Neural progenitor cell (in vitro differentiated cells): ENCODE results near the gene PRKAG2. TPM values are rescaled to one million over a fixed set of nuclear protein-coding genes. Genes with fewer than 3 reads are reported as not detected.

ENCODE experiments used
- DNase-seq: peaks from one replicate; pipeline ENCODE4 v3.0.0-alpha.2; 2016; ENCODE audit warnings: low spot score
- H2AFZ ChIP-seq: fragments of 200-600 bp; sonication (generic); replicated peaks from 2 replicates; pipeline ENCODE4 v1.6.1; 2016; ENCODE audit warnings: antibody characterized with exemption
- H3F3A ChIP-seq: fragments of 200-600 bp; sonication (generic); 2 replicates; pipeline ENCODE4 v1.6.1; 2016; ENCODE audit warnings: antibody characterized with exemption, low read depth
- H3K27ac ChIP-seq: fragments of 200-600 bp; sonication (generic); 2 replicates; pipeline ENCODE4 v1.5.1; 2016; ENCODE audit warnings: mild to moderate bottlenecking
- H3K27me3 ChIP-seq: fragments of 200-600 bp; sonication (generic); 2 replicates; pipeline ENCODE4 v1.6.1; 2016; ENCODE audit warnings: mild to moderate bottlenecking, moderate library complexity
- H3K36me3 ChIP-seq: fragments of 200-600 bp; sonication (generic); 2 replicates; pipeline ENCODE4 v1.5.1; 2016
- H3K4me1 ChIP-seq: fragments of 200-600 bp; sonication (generic); 2 replicates; pipeline ENCODE4 v1.6.1; 2016; ENCODE audit warnings: mixed run types
- H3K4me2 ChIP-seq: fragments of 200-600 bp; sonication (generic); 2 replicates; pipeline ENCODE4 v1.6.1; 2016
- H3K4me3 ChIP-seq: fragments of 200-600 bp; sonication (generic); 2 replicates; pipeline ENCODE4 v1.5.1; 2016
- H3K79me2 ChIP-seq: fragments of 200-600 bp; sonication (generic); 2 replicates; pipeline ENCODE4 v1.6.1; 2016; ENCODE audit warnings: low read depth
- H3K9ac ChIP-seq: fragments of 200-600 bp; sonication (generic); 2 replicates; pipeline ENCODE4 v1.6.1; 2016
- H3K9me3 ChIP-seq: fragments of 200-600 bp; sonication (generic); 2 replicates; pipeline ENCODE4 v1.5.1; 2016; ENCODE audit warnings: low read depth
- H4K20me1 ChIP-seq: fragments of 200-600 bp; sonication (generic); 2 replicates; pipeline ENCODE4 v1.6.1; 2016; ENCODE audit warnings: low read depth
- H3K27ac Mint-ChIP-seq: 3 replicates; pipeline ENCODE4 v1.8.0; 2021; ENCODE audit warnings: mixed read lengths
- H3K27me3 Mint-ChIP-seq: 2 replicates; pipeline ENCODE4 v1.8.0; 2022; ENCODE audit warnings: low read depth, mild to moderate bottlenecking, inconsistent platforms, moderate library complexity, mixed read lengths; ENCODE audit not compliant: insufficient read depth
- H3K36me3 Mint-ChIP-seq: 3 replicates; pipeline ENCODE4 v1.8.0; 2021; ENCODE audit warnings: mixed read lengths
- H3K4me1 Mint-ChIP-seq: 3 replicates; pipeline ENCODE4 v1.8.0; 2021; ENCODE audit warnings: mixed read lengths
- H3K4me3 Mint-ChIP-seq: 3 replicates; pipeline ENCODE4 v1.8.0; 2021; ENCODE audit warnings: mild to moderate bottlenecking, moderate library complexity, mixed read lengths
- H3K9me3 Mint-ChIP-seq: 3 replicates; pipeline ENCODE4 v1.8.0; 2020; ENCODE audit warnings: mixed read lengths
- CTCF ChIP-seq: fragments of 200-600 bp; sonication (generic); IDR thresholded peaks from 2 replicates; pipeline ENCODE4 v1.5.1; 2017; ENCODE audit warnings: antibody characterized with exemption, mild to moderate bottlenecking
- EZH2 ChIP-seq: fragments of 200-600 bp; sonication (generic); IDR thresholded peaks from 2 replicates; pipeline ENCODE4 v1.6.1; 2017; ENCODE audit warnings: antibody characterized with exemption, mild to moderate bottlenecking, moderate library complexity
- EZH2phosphoT487 ChIP-seq: fragments of 200-600 bp; sonication (generic); IDR thresholded peaks from 2 replicates; pipeline ENCODE4 v1.6.1; 2017; ENCODE audit warnings: antibody characterized with exemption
- total RNA-seq: library from RNA; depleted of rRNA; stranded (reverse); fragments of >200 nt; gene quantifications from 2 replicates; pipeline ENCODE4 v1.2.3, GENCODE V29; 2015; ENCODE audit warnings: low replicate concordance

PRKAG2 gene
- total RNA-seq, 1 donor from 2014 or later = 11.4 TPM

GRCh38 chr7:151819866-151820265, 57.0 kb downstream of the PRKAG2 start:
- H3K36me3 ChIP-seq = no peaks in the 10 kb centered on the region
- DNase-seq = no peak
- Mint-ChIP-seq H3K9me3 (no peaks in the 10 kb centered on the region), H3K27ac (no peak overlapping the region), H3K27me3 (peaks cover 17% of the 10 kb centered on the region), H3K4me3 (no peak overlapping the region), H3K4me1 (peaks cover 23% of the 10 kb centered on the region), H3K36me3 (no peaks in the 10 kb centered on the region)
- no peak overlapping the region for H3K4me3 ChIP-seq
- H4K20me1 ChIP-seq = peaks cover 5% of the 10 kb centered on the region
- H3K9ac ChIP-seq = no peak overlapping the region
- no peak overlapping the region for H2AFZ ChIP-seq
- H3K27me3 ChIP-seq = peaks cover 21% of the 10 kb centered on the region
- peaks cover under 1% of the 10 kb centered on the region for H3F3A ChIP-seq
- no peaks in the 10 kb centered on the region for H3K79me2 ChIP-seq
- H3K27ac ChIP-seq = no peak overlapping the region
- no peaks in the 10 kb centered on the region for H3K9me3 ChIP-seq
- TF ChIP-seq CTCF = no peak
- TF ChIP-seq EZH2 = no peak
- no peak for TF ChIP-seq EZH2phosphoT487
- H3K4me2 ChIP-seq = no peak overlapping the region
- H3K4me1 ChIP-seq = peaks cover 5% of the 10 kb centered on the region

- Histone ChIP-seq H3K79me2 (no peaks in the 10 kb centered on the region), H3K9me3 (no peaks in the 10 kb centered on the region), H3K9ac (no peak overlapping the region), H3K36me3 (no peaks in the 10 kb centered on the region), H3K27ac (no peak overlapping the region), H3K4me3 (no peak overlapping the region), H3K4me1 (peaks cover 15% of the 10 kb centered on the region), H3K27me3 (peaks cover 29% of the 10 kb centered on the region), H4K20me1 (peaks cover 15% of the 10 kb centered on the region), H3K4me2 (no peak overlapping the region), H3F3A (peaks cover 11% of the 10 kb centered on the region), H2AFZ (no peak overlapping the region)
- Mint-ChIP-seq H3K36me3 (no peaks in the 10 kb centered on the region), H3K4me3 (no peak overlapping the region), H3K4me1 (peaks cover 21% of the 10 kb centered on the region), H3K27me3 (peaks cover 17% of the 10 kb centered on the region), H3K27ac (peak overlapping the region; percentile 25), H3K9me3 (no peaks in the 10 kb centered on the region)
- DNase-seq = peak; percentile 25
- TF ChIP-seq EZH2 = no peak
- TF ChIP-seq EZH2phosphoT487 = no peak
- TF ChIP-seq CTCF = no peak
Observed at GRCh38 chr7:151818674-151819519, 58.0 kb downstream of the PRKAG2 start.

- Histone ChIP-seq H3K4me3 (no peak overlapping the region), H3F3A (peaks cover 11% of the 10 kb centered on the region), H3K36me3 (no peaks in the 10 kb centered on the region), H3K79me2 (no peaks in the 10 kb centered on the region), H3K9me3 (no peaks in the 10 kb centered on the region), H3K4me2 (no peak overlapping the region), H3K27ac (no peak overlapping the region), H3K9ac (no peak overlapping the region), H3K4me1 (peaks cover 20% of the 10 kb centered on the region), H3K27me3 (peaks cover 33% of the 10 kb centered on the region), H2AFZ (no peak overlapping the region), H4K20me1 (peaks cover 19% of the 10 kb centered on the region)
- H3K4me1 Mint-ChIP-seq = peaks cover 22% of the 10 kb centered on the region
- H3K36me3 Mint-ChIP-seq = no peaks in the 10 kb centered on the region
- peaks cover 21% of the 10 kb centered on the region for H3K27me3 Mint-ChIP-seq
- H3K4me3 Mint-ChIP-seq = no peak overlapping the region
- peak overlapping the region; percentile 17 for H3K27ac Mint-ChIP-seq
- TF ChIP-seq EZH2phosphoT487 = no peak
- no peak for TF ChIP-seq CTCF
- TF ChIP-seq EZH2 = no peak
- no peak for DNase-seq
- no peaks in the 10 kb centered on the region for H3K9me3 Mint-ChIP-seq
Observed at GRCh38 chr7:151817981-151818673, 58.8 kb downstream of the PRKAG2 start.
